Tongue (tissue), 1 donor: ENCODE results near the gene MAP1LC3B. TPM values are rescaled to one million over a fixed set of nuclear protein-coding genes. Genes with fewer than 3 reads are reported as not detected.

Source experiments
- total RNA-seq: library from RNA; depleted of rRNA; stranded (reverse); fragments of >200 nt; gene quantifications from one replicate; pipeline ENCODE4 v1.2.3, GENCODE V29; 2014

MAP1LC3B gene
- total RNA-seq, 1 donor from 2014 or later: 35.9 TPM

Other genes starting within 250 kb of the MAP1LC3B start
- 2.3 TPM for gene C16orf95, start 74.9 kb upstream of the MAP1LC3B start, total RNA-seq
- gene FBXO31, start 8.6 kb upstream of the MAP1LC3B start, total RNA-seq: 58.2 TPM
- gene ZCCHC14, start 100.7 kb downstream of the MAP1LC3B start, total RNA-seq: 19.2 TPM
- 0.10 TPM for gene JPH3, start 210.2 kb downstream of the MAP1LC3B start, total RNA-seq